GM12878 (cell line): Measurements from ENCODE around the gene USP16.

Source experiments
- BCL11A ChIP-seq: IDR thresholded peaks from 2 replicates; pipeline ENCODE4 v1.6.1; 2011; ENCODE audit warnings: low read depth, low read length
- CREM ChIP-seq: IDR thresholded peaks from 2 replicates; pipeline ENCODE4 v1.6.1; 2014; ENCODE audit warnings: antibody characterized with exemption, low read depth
- JUND ChIP-seq: IDR thresholded peaks from 2 replicates; pipeline ENCODE4 v1.6.1; 2012; ENCODE audit warnings: low read depth, mild to moderate bottlenecking, low read length, improper control_type of control experiment, moderate library complexity

DNA sequence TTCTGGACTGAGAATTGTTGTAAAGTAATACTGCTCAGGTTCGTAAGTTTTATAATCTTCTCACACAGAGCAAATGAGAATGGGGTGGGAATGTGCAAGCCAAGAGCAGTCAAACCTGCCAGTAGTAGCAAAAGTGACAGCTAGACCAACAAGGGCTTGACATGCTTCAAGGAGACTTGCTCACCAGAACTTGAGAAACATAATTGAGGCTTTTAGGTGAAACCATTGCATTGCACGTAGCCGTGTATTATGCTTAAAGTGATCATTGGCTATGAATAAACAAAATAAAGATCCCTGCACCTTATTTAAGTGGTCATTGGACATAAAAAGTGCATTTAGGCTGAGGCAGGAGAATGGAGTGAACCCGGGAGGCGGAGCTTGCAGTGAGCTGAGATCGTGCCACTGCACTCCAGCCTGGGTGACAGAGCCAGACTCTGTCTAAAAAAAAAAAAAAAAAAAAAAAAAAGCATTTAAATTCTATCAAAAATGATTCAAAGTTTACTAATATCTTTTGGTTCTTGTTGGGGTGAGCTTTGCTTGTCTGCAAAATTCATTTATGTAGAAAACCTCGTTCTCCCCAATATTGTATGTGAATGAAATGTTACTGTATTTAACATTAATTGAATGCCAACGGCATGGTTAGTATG lies 60.8 kb downstream of the USP16 start:
- TF ChIP-seq BCL11A = no peak
- TF ChIP-seq JUND = no peak
- TF ChIP-seq CREM = no peak
